ENCODE results near the gene ATG4D. TPM values are rescaled to one million over a fixed set of nuclear protein-coding genes. Genes with fewer than 3 reads are reported as not detected.

Gene ATG4D
- total RNA-seq, 1 experiment from 2014 or later: 59.4 TPM

- CTCF ChIA-PET: interaction anchor here (0.9 to 4.2 kb wide), 14 partner anchors 25 to 162 kb away, joined by 3 to 20 read pairs (median 4); partner anchors contain the start of gene DNM2
- Mint-ChIP-seq H3K9me3 (no peaks in the 10 kb centered on the region), H3K36me3 (peaks cover 5% of the 10 kb centered on the region; the same call in 1 of the 2 replicates), H3K27ac (no peak overlapping the region), H3K4me1 (peaks cover 32% of the 10 kb centered on the region), H3K4me3 (peak overlapping the region; percentile 89), H3K27me3 (ENCODE audit: low read depth) (peaks cover 19% of the 10 kb centered on the region)
- POLR2A ChIA-PET: interaction anchor here (1.0 to 1.3 kb wide), 2 partner anchors 14 to 147 kb away, joined by 3 read pairs; partner anchors contain the start of gene PDE4A
- no peak for DNase-seq (ENCODE audit: low spot score)
- TF ChIP-seq SMAD4 (CRISPR knock-in tag; IDR thresholded peaks at IDR 0.05) (no peak), NFATC4 (CRISPR knock-in tag; IDR thresholded peaks at IDR 0.05) (no peak)
- ATAC-seq: no peak
These were observed 23.1 kb downstream of the ATG4D start for GRCh38 chr19:10566658-10567410.

GRCh38 chr19:10567656-10568055, 24.0 kb downstream of the ATG4D start:
- ATAC-seq: no peak
- peaks cover 19% of the 10 kb centered on the region for H3K27me3 Mint-ChIP-seq (ENCODE audit: low read depth)
- no peak overlapping the region for H3K27ac Mint-ChIP-seq
- H3K4me1 Mint-ChIP-seq: peaks cover 35% of the 10 kb centered on the region
- ChIA-PET CTCF (interaction anchor here (0.8 to 4.2 kb wide), 13 partner anchors 16 to 150 kb away, joined by 3 to 20 read pairs (median 4); partner anchors contain the start of gene DNM2), POLR2A (interaction anchor here (0.7 kb wide), 1 partner anchor 48 kb away, joined by 3 read pairs; no protein-coding TSS in a partner anchor)
- peak overlapping the region; percentile 75 for H3K4me3 Mint-ChIP-seq
- H3K9me3 Mint-ChIP-seq: no peaks in the 10 kb centered on the region
- TF ChIP-seq PRRX2 (CRISPR knock-in tag; IDR thresholded peaks at IDR 0.05): no peak
- no peak for TF ChIP-seq E2F4 (CRISPR knock-in tag; IDR thresholded peaks at IDR 0.05; ENCODE audit: borderline replicate concordance, low read depth)
- TF ChIP-seq, protein P1, sequence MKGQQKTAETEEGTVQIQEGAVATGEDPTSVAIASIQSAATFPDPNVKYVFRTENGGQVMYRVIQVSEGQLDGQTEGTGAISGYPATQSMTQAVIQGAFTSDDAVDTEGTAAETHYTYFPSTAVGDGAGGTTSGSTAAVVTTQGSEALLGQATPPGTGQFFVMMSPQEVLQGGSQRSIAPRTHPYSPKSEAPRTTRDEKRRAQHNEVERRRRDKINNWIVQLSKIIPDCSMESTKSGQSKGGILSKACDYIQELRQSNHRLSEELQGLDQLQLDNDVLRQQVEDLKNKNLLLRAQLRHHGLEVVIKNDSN (CRISPR knock-in tag; IDR thresholded peaks at IDR 0.05): no peak
- TF ChIP-seq SOX15 (CRISPR knock-in tag; IDR thresholded peaks at IDR 0.05): no peak
- no peak for TF ChIP-seq ERG (CRISPR knock-in tag; IDR thresholded peaks at IDR 0.05)
- no peak for TF ChIP-seq GTF2I (CRISPR knock-in tag; conservative IDR thresholded peaks at IDR 0.05)
- TF ChIP-seq, protein P2, sequence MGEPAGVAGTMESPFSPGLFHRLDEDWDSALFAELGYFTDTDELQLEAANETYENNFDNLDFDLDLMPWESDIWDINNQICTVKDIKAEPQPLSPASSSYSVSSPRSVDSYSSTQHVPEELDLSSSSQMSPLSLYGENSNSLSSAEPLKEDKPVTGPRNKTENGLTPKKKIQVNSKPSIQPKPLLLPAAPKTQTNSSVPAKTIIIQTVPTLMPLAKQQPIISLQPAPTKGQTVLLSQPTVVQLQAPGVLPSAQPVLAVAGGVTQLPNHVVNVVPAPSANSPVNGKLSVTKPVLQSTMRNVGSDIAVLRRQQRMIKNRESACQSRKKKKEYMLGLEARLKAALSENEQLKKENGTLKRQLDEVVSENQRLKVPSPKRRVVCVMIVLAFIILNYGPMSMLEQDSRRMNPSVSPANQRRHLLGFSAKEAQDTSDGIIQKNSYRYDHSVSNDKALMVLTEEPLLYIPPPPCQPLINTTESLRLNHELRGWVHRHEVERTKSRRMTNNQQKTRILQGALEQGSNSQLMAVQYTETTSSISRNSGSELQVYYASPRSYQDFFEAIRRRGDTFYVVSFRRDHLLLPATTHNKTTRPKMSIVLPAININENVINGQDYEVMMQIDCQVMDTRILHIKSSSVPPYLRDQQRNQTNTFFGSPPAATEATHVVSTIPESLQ (CRISPR knock-in tag; IDR thresholded peaks at IDR 0.05): no peak
- TF ChIP-seq, protein P3, sequence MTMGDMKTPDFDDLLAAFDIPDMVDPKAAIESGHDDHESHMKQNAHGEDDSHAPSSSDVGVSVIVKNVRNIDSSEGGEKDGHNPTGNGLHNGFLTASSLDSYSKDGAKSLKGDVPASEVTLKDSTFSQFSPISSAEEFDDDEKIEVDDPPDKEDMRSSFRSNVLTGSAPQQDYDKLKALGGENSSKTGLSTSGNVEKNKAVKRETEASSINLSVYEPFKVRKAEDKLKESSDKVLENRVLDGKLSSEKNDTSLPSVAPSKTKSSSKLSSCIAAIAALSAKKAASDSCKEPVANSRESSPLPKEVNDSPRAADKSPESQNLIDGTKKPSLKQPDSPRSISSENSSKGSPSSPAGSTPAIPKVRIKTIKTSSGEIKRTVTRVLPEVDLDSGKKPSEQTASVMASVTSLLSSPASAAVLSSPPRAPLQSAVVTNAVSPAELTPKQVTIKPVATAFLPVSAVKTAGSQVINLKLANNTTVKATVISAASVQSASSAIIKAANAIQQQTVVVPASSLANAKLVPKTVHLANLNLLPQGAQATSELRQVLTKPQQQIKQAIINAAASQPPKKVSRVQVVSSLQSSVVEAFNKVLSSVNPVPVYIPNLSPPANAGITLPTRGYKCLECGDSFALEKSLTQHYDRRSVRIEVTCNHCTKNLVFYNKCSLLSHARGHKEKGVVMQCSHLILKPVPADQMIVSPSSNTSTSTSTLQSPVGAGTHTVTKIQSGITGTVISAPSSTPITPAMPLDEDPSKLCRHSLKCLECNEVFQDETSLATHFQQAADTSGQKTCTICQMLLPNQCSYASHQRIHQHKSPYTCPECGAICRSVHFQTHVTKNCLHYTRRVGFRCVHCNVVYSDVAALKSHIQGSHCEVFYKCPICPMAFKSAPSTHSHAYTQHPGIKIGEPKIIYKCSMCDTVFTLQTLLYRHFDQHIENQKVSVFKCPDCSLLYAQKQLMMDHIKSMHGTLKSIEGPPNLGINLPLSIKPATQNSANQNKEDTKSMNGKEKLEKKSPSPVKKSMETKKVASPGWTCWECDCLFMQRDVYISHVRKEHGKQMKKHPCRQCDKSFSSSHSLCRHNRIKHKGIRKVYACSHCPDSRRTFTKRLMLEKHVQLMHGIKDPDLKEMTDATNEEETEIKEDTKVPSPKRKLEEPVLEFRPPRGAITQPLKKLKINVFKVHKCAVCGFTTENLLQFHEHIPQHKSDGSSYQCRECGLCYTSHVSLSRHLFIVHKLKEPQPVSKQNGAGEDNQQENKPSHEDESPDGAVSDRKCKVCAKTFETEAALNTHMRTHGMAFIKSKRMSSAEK (CRISPR knock-in tag; IDR thresholded peaks at IDR 0.05; ENCODE audit: borderline replicate concordance): no peak
- peaks cover 4% of the 10 kb centered on the region; the same call in 1 of the 2 replicates for H3K36me3 Mint-ChIP-seq
- DNase-seq (ENCODE audit: low spot score): no peak
